ENCODE measurements around the gene MIXL1.

DNA sequence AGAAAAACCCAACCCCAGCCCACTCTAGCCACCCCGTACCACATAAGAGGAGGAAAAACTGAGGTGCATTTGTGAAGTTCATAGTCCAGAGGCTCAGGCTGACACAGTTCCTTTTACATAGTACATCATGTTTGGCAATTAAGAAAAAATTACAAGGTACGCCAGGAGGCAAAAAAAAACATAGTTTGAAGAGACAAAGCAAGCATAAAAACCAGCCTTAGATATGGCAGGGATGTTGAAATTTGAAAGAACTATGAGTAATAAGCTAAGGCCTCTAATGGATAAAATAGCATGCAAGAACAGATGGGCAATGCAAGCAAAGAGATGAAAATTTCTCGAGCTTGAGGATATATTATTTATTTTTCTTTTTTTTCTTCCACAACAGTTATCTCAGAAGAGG lies 31.9 kb downstream of the MIXL1 start:
- TF ChIP-seq, protein P1, sequence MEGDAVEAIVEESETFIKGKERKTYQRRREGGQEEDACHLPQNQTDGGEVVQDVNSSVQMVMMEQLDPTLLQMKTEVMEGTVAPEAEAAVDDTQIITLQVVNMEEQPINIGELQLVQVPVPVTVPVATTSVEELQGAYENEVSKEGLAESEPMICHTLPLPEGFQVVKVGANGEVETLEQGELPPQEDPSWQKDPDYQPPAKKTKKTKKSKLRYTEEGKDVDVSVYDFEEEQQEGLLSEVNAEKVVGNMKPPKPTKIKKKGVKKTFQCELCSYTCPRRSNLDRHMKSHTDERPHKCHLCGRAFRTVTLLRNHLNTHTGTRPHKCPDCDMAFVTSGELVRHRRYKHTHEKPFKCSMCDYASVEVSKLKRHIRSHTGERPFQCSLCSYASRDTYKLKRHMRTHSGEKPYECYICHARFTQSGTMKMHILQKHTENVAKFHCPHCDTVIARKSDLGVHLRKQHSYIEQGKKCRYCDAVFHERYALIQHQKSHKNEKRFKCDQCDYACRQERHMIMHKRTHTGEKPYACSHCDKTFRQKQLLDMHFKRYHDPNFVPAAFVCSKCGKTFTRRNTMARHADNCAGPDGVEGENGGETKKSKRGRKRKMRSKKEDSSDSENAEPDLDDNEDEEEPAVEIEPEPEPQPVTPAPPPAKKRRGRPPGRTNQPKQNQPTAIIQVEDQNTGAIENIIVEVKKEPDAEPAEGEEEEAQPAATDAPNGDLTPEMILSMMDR (IDR thresholded peaks at IDR 0.05), result no peak
- TF ChIP-seq POLR2A (IDR thresholded peaks at IDR 0.05), result no peak

Data from body of pancreas (tissue), 4 donors.